ENCODE results near the gene DAPP1.
A peak's percentile ranks its signal among the peaks of the same experiment; 100 is the strongest.

DAPP1 gene

DNA sequence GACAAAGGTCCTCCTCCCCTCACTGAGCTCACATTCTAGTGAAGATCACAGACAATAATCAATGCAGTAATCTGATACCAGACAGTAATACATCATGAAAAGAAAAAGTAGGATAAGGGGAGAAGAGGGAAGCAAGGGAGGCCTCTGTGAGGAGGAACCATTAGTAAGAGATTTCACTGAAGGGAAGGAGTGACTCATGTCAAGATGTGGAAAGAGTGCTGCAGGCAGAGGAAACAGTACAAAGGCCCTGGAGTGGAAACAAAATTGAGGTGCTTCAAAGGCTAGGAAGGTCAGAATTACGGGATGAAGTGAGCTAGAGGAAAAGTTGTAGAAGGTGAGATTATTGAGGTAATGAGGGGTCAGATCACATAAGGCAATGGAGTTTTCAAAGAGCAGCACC is 39.5 kb downstream of the DAPP1 start:
- no peak for DNase-seq

DNA sequence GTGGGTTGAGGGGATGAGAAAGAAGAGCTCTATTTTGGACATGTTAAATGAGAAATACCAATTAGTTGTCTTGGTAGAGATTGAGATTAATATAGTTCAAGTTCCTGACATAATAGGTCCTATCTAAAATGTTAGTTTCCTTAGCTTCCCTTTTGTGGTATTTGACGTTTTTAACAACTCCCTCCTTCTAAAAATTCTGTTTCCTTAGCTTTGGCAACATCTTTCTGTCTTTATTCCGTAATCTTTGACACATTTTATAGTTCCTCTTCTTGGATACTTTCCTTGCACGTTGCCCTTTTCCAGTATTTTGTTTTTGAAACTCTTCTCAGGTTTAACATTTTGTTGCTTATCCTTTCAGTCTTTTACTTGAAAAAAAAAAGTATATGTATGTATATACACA is 40.7 kb downstream of the DAPP1 start:
- no peak for DNase-seq

GRCh38 chr4:99859618-99860017 is 43.0 kb downstream of the DAPP1 start:
- no peak for DNase-seq

DNA sequence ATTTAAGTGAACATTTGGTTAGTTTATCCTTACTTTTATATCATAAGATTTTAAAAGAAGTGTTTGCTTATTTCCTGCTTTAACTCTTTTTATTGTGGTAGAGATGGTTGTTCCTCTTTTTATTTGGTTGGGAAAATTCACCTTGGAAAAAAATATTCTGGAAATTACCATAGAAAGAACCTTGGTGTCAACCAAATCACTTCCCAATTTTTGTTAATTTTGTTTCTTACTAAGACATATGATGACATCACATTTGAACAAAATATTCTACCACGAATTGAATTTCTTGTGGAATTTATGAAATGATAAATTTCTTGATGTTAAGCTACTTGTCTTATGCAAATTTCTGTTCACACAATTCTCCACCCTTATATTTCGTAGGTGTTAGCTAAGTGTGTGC is 43.9 kb downstream of the DAPP1 start:
- no peak for DNase-seq

GRCh38 chr4:99861120-99861905 is 44.7 kb downstream of the DAPP1 start:
- DNase-seq: no peak

GRCh38 chr4:99863804-99864203 is 47.2 kb downstream of the DAPP1 start:
- DNase-seq: no peak

DNA sequence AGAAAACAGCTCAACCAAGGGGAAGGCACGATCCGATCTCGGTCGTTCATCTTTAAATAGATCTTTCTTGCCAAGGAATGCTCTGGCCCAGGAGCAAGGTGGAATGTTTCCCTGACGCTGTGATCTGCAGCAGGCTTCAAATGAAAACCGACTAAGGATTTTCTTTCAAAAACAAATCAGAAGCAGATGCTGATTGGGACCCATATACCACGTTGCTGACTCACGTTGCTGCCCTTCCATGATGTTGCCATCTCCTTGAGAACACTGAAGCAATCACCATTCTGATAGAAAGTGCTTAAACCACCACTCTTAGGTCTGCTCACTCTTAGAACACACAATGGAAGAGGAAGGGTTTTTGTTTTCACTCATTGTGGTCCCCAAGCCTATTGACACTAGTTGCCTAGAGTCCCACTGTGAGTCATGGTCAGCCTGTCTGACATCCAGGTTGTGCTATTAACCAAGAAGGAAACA is 51.5 kb downstream of the DAPP1 start:
- no peak for DNase-seq

DNA sequence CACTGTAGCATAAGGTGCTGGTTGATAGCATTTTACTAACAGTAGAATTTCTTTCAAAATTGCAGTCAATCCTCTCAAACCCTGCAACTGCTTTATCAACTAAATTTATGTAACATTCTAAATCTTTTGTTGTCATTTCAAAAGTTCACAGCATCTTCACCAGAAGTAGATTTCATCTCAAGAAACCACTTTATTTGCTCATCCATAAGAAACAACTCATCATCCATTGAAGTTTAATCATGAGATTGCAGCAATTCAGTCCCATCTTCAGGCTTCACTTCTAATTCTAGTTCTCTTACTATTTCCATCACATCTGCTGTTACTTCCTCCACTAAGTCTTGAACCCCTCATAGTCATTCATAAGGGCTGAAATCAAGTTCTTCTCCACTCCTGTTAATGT is 55.9 kb downstream of the DAPP1 start:
- no peak for DNase-seq

- DNase-seq: no peak
Measured at GRCh38 chr4:99875071-99875470, 58.4 kb downstream of the DAPP1 start.

DNA sequence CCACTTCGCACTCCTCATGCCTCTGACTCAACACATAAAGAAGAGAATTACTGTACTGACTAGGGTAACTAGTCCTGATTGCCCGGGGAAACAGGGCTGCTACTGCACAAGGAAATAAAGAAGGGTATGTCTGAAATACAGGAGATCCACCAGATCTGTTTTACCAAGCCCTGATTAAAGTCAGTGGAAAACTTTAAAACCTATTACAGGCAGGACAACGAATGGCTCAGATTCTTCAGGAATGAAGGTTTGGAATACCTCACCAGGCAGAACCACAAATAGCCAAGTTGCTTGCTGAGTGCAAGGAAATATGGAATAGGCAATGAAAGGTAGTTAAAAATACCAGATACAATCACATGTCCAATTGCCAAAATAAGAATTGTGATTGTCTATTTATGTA is 60.3 kb downstream of the DAPP1 start:
- DNase-seq: no peak

GRCh38 chr4:99878604-99879003 is 62.0 kb downstream of the DAPP1 start:
- DNase-seq: no peak

- DNase-seq: no peak
Measured at GRCh38 chr4:99879458-99879857, 62.8 kb downstream of the DAPP1 start.

DNA sequence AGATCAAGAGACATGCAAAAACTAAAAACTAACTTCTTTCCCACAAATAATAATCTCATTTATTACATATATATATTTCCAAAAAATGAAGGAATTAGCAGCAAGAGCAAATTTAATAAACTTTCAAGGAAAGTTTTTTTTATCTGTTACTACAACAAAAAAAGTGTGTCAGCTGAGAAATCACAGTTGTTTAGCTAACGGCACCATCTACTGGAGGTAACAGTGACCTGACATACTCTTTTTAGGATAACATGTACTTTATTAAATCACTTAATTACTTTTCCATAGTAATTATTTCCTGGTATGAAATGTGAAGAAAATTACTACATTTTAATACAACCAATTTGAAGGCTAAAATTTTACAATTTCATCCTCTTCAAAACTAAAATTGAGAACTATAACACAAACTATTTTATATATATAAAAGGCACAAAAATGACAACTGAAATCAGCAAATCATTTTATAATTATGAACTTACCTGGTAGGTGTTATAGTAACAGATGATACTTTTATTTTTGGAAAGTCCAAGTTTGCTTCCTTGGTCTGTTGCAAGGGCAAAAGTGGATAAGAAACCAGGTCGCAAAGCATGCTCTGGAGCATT is 68.5 kb downstream of the DAPP1 start:
- peak in 1 of 2 experiments; percentile 26 for DNase-seq

- DNase-seq: no peak
Measured at GRCh38 chr4:99885687-99886086, 69.1 kb downstream of the DAPP1 start.

GRCh38 chr4:99886146-99886545 is 69.5 kb downstream of the DAPP1 start:
- DNase-seq: no peak

GRCh38 chr4:99887837-99888236 is 71.2 kb downstream of the DAPP1 start:
- no peak for DNase-seq

- no peak for DNase-seq
Measured at GRCh38 chr4:99891351-99891750, 74.7 kb downstream of the DAPP1 start.

GRCh38 chr4:99893029-99893428 is 76.4 kb downstream of the DAPP1 start:
- no peak for DNase-seq

DNA sequence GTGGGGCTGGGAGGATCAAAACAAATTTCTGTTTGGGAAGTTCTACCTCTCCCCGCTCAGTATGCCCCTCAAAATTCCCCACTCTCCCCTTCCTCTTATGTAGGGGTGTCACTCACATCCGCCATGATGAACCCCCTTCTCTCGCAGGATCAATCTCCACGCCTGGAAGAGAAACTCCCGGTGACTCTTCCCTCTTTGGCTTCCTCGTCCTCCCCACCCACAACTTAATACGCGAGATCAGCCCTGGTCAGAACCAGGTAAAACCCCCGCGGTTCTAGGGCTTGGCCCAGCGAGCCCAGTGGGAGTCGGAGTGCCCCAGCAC is 77.2 kb downstream of the DAPP1 start:
- no peak for DNase-seq

- peak; percentile 58 to 90 for DNase-seq
Measured at GRCh38 chr4:99894161-99894997, 77.8 kb downstream of the DAPP1 start, which contains the start of gene LAMTOR3. TSS of gene LAMTOR3 (minus strand) at chr4:99894427. CDS start at chr4:99893963, 464 bp downstream.

- no peak for DNase-seq
Measured at GRCh38 chr4:99894998-99895397, 78.4 kb downstream of the DAPP1 start.

DNA sequence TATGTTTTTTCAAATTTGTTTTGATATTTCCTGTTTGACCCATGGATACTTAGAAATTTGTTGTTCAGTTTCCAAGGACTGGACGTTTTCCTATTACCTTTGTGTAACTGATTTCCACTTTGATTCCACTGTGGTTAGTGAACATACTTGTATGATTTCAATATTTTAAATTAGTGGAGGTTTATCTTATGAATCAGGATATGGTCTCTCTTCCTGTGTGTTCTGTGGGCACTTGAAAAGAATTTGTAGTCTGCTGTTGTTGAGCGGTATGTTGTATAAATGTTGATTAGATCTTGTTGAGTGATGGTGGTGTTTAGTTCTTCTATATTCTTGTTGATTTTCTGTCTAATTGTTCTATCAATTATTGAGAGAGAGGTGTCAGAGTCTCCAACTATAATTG is 98.8 kb downstream of the DAPP1 start:
- no peak for DNase-seq

DNA sequence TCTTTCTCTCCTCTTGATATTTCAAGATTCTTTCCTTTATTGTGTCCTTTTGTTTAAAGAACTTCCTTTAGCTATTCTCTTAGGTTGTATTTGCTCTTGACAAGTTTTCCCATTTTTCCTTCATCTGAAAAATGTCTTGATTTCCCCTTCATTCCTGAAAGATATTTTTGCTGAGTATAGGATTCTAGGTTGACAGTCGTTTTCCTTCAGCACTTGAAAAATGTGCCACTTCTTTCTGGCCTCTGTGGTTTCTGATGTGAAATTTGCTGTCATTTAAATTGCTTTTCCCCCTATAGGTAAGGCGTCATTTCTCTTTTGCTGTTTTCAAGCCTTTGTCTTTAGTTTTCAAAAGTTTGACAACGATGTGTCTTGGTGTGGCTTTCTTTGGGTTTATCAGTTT is 100.9 kb downstream of the DAPP1 start:
- no peak for DNase-seq

- no peak for DNase-seq
Measured at GRCh38 chr4:99918656-99919055, 102.0 kb downstream of the DAPP1 start.

Measured in NCI-H526 (cell line).